22Rv1 (cell line): Measurements from ENCODE around the gene FAM222A.

ENCODE experiments used
- ZFX ChIP-seq: fragments of 450-650 bp; IDR thresholded peaks from 2 replicates; pipeline ENCODE4 v1.6.1; 2017; ENCODE audit warnings: antibody characterized with exemption, borderline replicate concordance
- TF ChIP-seq, protein P1 (sequence below): fragments of 450-650 bp; IDR thresholded peaks from 2 replicates; pipeline ENCODE4 v1.5.1; 2017; ENCODE audit warnings: mild to moderate bottlenecking

- TF ChIP-seq, protein P1, sequence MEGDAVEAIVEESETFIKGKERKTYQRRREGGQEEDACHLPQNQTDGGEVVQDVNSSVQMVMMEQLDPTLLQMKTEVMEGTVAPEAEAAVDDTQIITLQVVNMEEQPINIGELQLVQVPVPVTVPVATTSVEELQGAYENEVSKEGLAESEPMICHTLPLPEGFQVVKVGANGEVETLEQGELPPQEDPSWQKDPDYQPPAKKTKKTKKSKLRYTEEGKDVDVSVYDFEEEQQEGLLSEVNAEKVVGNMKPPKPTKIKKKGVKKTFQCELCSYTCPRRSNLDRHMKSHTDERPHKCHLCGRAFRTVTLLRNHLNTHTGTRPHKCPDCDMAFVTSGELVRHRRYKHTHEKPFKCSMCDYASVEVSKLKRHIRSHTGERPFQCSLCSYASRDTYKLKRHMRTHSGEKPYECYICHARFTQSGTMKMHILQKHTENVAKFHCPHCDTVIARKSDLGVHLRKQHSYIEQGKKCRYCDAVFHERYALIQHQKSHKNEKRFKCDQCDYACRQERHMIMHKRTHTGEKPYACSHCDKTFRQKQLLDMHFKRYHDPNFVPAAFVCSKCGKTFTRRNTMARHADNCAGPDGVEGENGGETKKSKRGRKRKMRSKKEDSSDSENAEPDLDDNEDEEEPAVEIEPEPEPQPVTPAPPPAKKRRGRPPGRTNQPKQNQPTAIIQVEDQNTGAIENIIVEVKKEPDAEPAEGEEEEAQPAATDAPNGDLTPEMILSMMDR: no peak
- no peak for TF ChIP-seq ZFX
These were observed 76.0 kb downstream of the FAM222A start for GRCh38 chr12:109789526-109790048.
